Measurements from ENCODE around the gene TMEM97. TPM values are rescaled to one million over a fixed set of nuclear protein-coding genes. Genes with fewer than 3 reads are reported as not detected.

The TMEM97 gene
- total and polyA plus RNA-seq, 4 donors = 23.5 to 62.6 (median 38.8) TPM

- TF ChIP-seq, protein P1, sequence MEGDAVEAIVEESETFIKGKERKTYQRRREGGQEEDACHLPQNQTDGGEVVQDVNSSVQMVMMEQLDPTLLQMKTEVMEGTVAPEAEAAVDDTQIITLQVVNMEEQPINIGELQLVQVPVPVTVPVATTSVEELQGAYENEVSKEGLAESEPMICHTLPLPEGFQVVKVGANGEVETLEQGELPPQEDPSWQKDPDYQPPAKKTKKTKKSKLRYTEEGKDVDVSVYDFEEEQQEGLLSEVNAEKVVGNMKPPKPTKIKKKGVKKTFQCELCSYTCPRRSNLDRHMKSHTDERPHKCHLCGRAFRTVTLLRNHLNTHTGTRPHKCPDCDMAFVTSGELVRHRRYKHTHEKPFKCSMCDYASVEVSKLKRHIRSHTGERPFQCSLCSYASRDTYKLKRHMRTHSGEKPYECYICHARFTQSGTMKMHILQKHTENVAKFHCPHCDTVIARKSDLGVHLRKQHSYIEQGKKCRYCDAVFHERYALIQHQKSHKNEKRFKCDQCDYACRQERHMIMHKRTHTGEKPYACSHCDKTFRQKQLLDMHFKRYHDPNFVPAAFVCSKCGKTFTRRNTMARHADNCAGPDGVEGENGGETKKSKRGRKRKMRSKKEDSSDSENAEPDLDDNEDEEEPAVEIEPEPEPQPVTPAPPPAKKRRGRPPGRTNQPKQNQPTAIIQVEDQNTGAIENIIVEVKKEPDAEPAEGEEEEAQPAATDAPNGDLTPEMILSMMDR (IDR thresholded peaks at IDR 0.05; ENCODE audit: control extremely low read depth, extremely low read depth) = no peak
- no peak overlapping the region for H3K4me3 ChIP-seq
- H3K27ac ChIP-seq (ENCODE audit: low read depth in 1 of 2, low read length in 1 of 2) = peak overlapping the region in 1 of 2 donors; percentile 13
- peaks cover 0 to 5% (median 3%) of the 10 kb centered on the region in 5 donors for H3K4me1 ChIP-seq (ENCODE audit: control insufficient read depth in 5 of 5, insufficient read depth in 5 of 5, low read length in 5 of 5)
- DNase-seq (no peak), ATAC-seq (ENCODE audit: insufficient read depth, low FRiP score) (no peak)
- 68 to 79% methylated on average over 5 of the region's 5 CpGs for WGBS, 2 donors
- no peaks in the 10 kb centered on the region for H3K9me3 ChIP-seq (ENCODE audit: control insufficient read depth in 4 of 4, insufficient read depth in 3 of 4, low read length in 3 of 4)
- H3K36me3 ChIP-seq (ENCODE audit: control insufficient read depth in 4 of 4, insufficient read depth in 4 of 4, low read length in 4 of 4) = peaks cover 3 to 28% (median 10%) of the 10 kb centered on the region in 4 donors
- no peak overlapping the region for H3K9ac ChIP-seq (ENCODE audit: insufficient read depth in 1 of 2, low read length in 2 of 2)
- no peaks in the 10 kb centered on the region for H3K27me3 ChIP-seq (ENCODE audit: control insufficient read depth in 3 of 3, insufficient read depth in 3 of 3, low read length in 2 of 3)
Measured at GRCh38 chr17:28325211-28325610, 6.2 kb downstream of the TMEM97 start.

GRCh38 chr17:28326114-28326513, 7.1 kb downstream of the TMEM97 start:
- H3K27ac ChIP-seq (ENCODE audit: low read depth in 1 of 2, low read length in 1 of 2) = no peak overlapping the region
- 76 to 95% methylated on average over 7 of the region's 7 CpGs for WGBS, 2 donors
- no peaks in the 10 kb centered on the region for H3K27me3 ChIP-seq (ENCODE audit: control insufficient read depth in 3 of 3, insufficient read depth in 3 of 3, low read length in 2 of 3)
- H3K4me3 ChIP-seq = no peak overlapping the region
- H3K36me3 ChIP-seq (ENCODE audit: control insufficient read depth in 4 of 4, insufficient read depth in 4 of 4, low read length in 4 of 4) = peaks cover 5 to 31% (median 14%) of the 10 kb centered on the region in 4 donors
- ATAC-seq (ENCODE audit: insufficient read depth, low FRiP score) = no peak
- peak overlapping the region in 1 of 2 donors; percentile 23 for H3K9ac ChIP-seq (ENCODE audit: insufficient read depth in 1 of 2, low read length in 2 of 2)
- H3K4me1 ChIP-seq (ENCODE audit: control insufficient read depth in 5 of 5, insufficient read depth in 5 of 5, low read length in 5 of 5) = peaks cover 0 to 5% (median 0%) of the 10 kb centered on the region in 5 donors
- H3K9me3 ChIP-seq (ENCODE audit: control insufficient read depth in 4 of 4, insufficient read depth in 3 of 4, low read length in 3 of 4) = no peaks in the 10 kb centered on the region
- peak in 1 of 3 donors; percentile 29 for DNase-seq
- TF ChIP-seq, protein P1 (IDR thresholded peaks at IDR 0.05; ENCODE audit: control extremely low read depth, extremely low read depth) = no peak

- TF ChIP-seq, protein P1 (IDR thresholded peaks at IDR 0.05; ENCODE audit: control extremely low read depth, extremely low read depth) = no peak
- 93 to 96% methylated on average over 9 of the region's 9 CpGs for WGBS, 2 donors
- no peak overlapping the region for H3K9ac ChIP-seq (ENCODE audit: insufficient read depth in 1 of 2, low read length in 2 of 2)
- H3K27ac ChIP-seq (ENCODE audit: low read depth in 1 of 2, low read length in 1 of 2) = no peak overlapping the region
- H3K4me1 ChIP-seq (ENCODE audit: control insufficient read depth in 5 of 5, insufficient read depth in 5 of 5, low read length in 5 of 5) = peaks cover 0 to 5% (median 0%) of the 10 kb centered on the region in 5 donors
- peaks cover 5 to 37% (median 20%) of the 10 kb centered on the region in 4 donors for H3K36me3 ChIP-seq (ENCODE audit: control insufficient read depth in 4 of 4, insufficient read depth in 4 of 4, low read length in 4 of 4)
- no peaks in the 10 kb centered on the region for H3K9me3 ChIP-seq (ENCODE audit: control insufficient read depth in 4 of 4, insufficient read depth in 3 of 4, low read length in 3 of 4)
- DNase-seq (no peak), ATAC-seq (ENCODE audit: insufficient read depth, low FRiP score) (no peak)
- no peak overlapping the region for H3K4me3 ChIP-seq
- H3K27me3 ChIP-seq (ENCODE audit: control insufficient read depth in 3 of 3, insufficient read depth in 3 of 3, low read length in 2 of 3) = no peaks in the 10 kb centered on the region
Measured at GRCh38 chr17:28327031-28327607, 8.1 kb downstream of the TMEM97 start.

All from lung (tissue), 12 donors.